GM23338 (cell line): ENCODE data around the gene SLCO3A1. TPM values are rescaled to one million over a fixed set of nuclear protein-coding genes. Genes with fewer than 3 reads are reported as not detected.
A peak's percentile ranks its signal among the peaks of the same experiment; 100 is the strongest.

Experiments used
- ATAC-seq: fragments of 200-7000 bp; cut with Tn5 transposase; 3 replicates; pipeline ENCODE4 v1.9.1; 2020
- DNase-seq: peaks from one replicate; pipeline ENCODE4 v3.0.0-alpha.2; 2015; ENCODE audit warnings: low spot score
- H2AFZ ChIP-seq: fragments of 200-600 bp; sonication (generic); 2 replicates; pipeline ENCODE4 v1.8.0; 2016; ENCODE audit warnings: antibody characterized with exemption, mild to moderate bottlenecking, moderate library complexity
- H3F3A ChIP-seq: fragments of 200-600 bp; sonication (generic); replicated peaks from 2 replicates; pipeline ENCODE4 v1.8.0; 2017; ENCODE audit warnings: antibody characterized with exemption, mixed run types, low read depth
- H3K27ac ChIP-seq: fragments of 200-600 bp; sonication (generic); 2 replicates; pipeline ENCODE4 v1.6.1; 2016; ENCODE audit warnings: low read depth
- H3K27me3 ChIP-seq: fragments of 200-600 bp; sonication (generic); 2 replicates; pipeline ENCODE4 v1.8.0; 2016; ENCODE audit warnings: mild to moderate bottlenecking, mixed run types, moderate library complexity; ENCODE audit not compliant: insufficient read depth
- H3K36me3 ChIP-seq: fragments of 200-600 bp; sonication (generic); 2 replicates; pipeline ENCODE4 v1.8.0; 2016; ENCODE audit warnings: mild to moderate bottlenecking; ENCODE audit not compliant: insufficient read depth
- H3K4me1 ChIP-seq: fragments of 200-600 bp; sonication (generic); 2 replicates; pipeline ENCODE4 v1.8.0; 2016; ENCODE audit warnings: mild to moderate bottlenecking, moderate library complexity; ENCODE audit not compliant: insufficient read depth
- H3K4me2 ChIP-seq: fragments of 200-600 bp; sonication (generic); 2 replicates; pipeline ENCODE4 v1.7.1; 2017; ENCODE audit warnings: mixed run types
- H3K4me3 ChIP-seq: fragments of 200-600 bp; sonication (generic); 2 replicates; pipeline ENCODE4 v1.6.1; 2016; ENCODE audit warnings: mixed run types
- H3K79me2 ChIP-seq: fragments of 200-600 bp; sonication (generic); replicated peaks from 2 replicates; pipeline ENCODE4 v1.8.0; 2017; ENCODE audit warnings: mild to moderate bottlenecking; ENCODE audit not compliant: insufficient read depth
- H3K9me2 ChIP-seq: fragments of 200-600 bp; sonication (generic); 2 replicates; pipeline ENCODE4 v1.8.0; 2017; ENCODE audit not compliant: insufficient read depth
- H4K20me1 ChIP-seq: fragments of 200-600 bp; sonication (generic); replicated peaks from 2 replicates; pipeline ENCODE4 v1.8.0; 2017; ENCODE audit warnings: mild to moderate bottlenecking; ENCODE audit not compliant: insufficient read depth
- H3K27ac Mint-ChIP-seq: 2 replicates; pipeline ENCODE4 v1.8.0; 2020; ENCODE audit warnings: inconsistent platforms, mild to moderate bottlenecking, moderate library complexity, mixed read lengths
- H3K27me3 Mint-ChIP-seq: 3 replicates; pipeline ENCODE4 v1.8.0; 2022; ENCODE audit warnings: low read depth, mild to moderate bottlenecking, moderate library complexity, mixed read lengths, inconsistent platforms; ENCODE audit not compliant: insufficient read depth, poor library complexity
- H3K36me3 Mint-ChIP-seq: 3 replicates; pipeline ENCODE4 v1.8.0; 2021; ENCODE audit warnings: low read depth, mild to moderate bottlenecking, inconsistent platforms, moderate library complexity, mixed read lengths
- H3K4me1 Mint-ChIP-seq: 3 replicates; pipeline ENCODE4 v1.8.0; 2020; ENCODE audit warnings: mild to moderate bottlenecking, inconsistent platforms, mixed read lengths
- H3K4me3 Mint-ChIP-seq: 3 replicates; pipeline ENCODE4 v1.8.0; 2021; ENCODE audit warnings: moderate library complexity, mild to moderate bottlenecking, inconsistent platforms, mixed read lengths
- H3K9me3 Mint-ChIP-seq: 3 replicates; pipeline ENCODE4 v1.8.0; 2020; ENCODE audit warnings: moderate library complexity, mild to moderate bottlenecking, inconsistent platforms, mixed read lengths
- EZH2phosphoT487 ChIP-seq: fragments of 200-600 bp; sonication (generic); IDR thresholded peaks from one replicate; pipeline ENCODE4 v1.8.1; 2018; ENCODE audit warnings: antibody characterized with exemption; ENCODE audit not compliant: unreplicated experiment
- polyA plus RNA-seq: library from polyadenylated mRNA; unstranded; fragments of >200 nt; fragmentation: Nextera tagmentation; extraction: Ambion mirVana; gene quantifications from 2 replicates; pipeline ENCODE4 v1.2.1, GENCODE V29; 2016
- total RNA-seq: library from RNA; depleted of rRNA; stranded (reverse); fragments of >200 nt; shearing (Covaris generic); gene quantifications from 2 replicates; pipeline ENCODE4 v1.2.3, GENCODE V29; 2014
- TF ChIP-seq, protein P1 (sequence below): fragments of 250-450 bp; sonication (Bioruptor Pico); IDR thresholded peaks from 2 replicates; pipeline ENCODE4 v1.5.0; 2020; ENCODE audit warnings: mild to moderate bottlenecking, moderate library complexity
- TF ChIP-seq, protein P2 (sequence below), 2 experiments: fragments of 200-600 bp in 1 of 2; sonication (generic) in 1 of 2; conservative IDR thresholded peaks; 2 replicates each; pipeline versions ENCODE4 v1.5.1 to v1.6.1; 2016 to 2017; ENCODE audit warnings: antibody characterized with exemption in 2 of 2, low read depth in 2 of 2, mild to moderate bottlenecking in 2 of 2, moderate library complexity in 1 of 2

Gene SLCO3A1
- total and polyA plus RNA-seq, 2 experiments from 2014 or later: 7.3 to 9.4 TPM

DNA sequence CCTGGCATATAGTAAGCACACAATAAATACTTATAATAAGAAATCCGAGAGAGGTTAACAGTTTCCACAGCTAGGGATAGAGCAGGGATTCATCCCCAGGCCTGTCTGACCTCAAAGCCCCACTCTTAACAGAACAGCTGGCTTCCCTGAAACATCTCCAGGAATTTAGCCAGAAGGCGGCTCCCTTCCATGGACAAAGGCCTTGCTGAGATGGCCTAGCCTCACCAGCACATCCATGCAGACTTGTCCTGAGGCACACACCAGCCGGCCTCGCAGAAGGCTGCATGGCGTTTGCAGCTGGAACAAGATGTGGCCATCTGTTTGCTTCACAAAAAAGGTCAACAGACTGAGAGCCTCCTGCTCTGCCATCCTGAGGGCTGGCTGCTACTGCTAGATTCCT, 245.4 kb downstream of the SLCO3A1 start:
- Histone ChIP-seq H3K4me2 (no peak overlapping the region), H3K27ac (no peak overlapping the region), H3K36me3 (no peaks in the 10 kb centered on the region), H3K4me3 (no peak overlapping the region), H3K4me1 (peaks cover 13% of the 10 kb centered on the region), H3K9me2 (no peaks in the 10 kb centered on the region), H3K27me3 (no peaks in the 10 kb centered on the region), H2AFZ (no peak overlapping the region), H4K20me1 (no peaks in the 10 kb centered on the region), H3K79me2 (no peaks in the 10 kb centered on the region), H3F3A (0 out of 2 replicates have a peak, but pooled peaks cover 3% of the 10 kb centered on the region)
- TF ChIP-seq, protein P1, sequence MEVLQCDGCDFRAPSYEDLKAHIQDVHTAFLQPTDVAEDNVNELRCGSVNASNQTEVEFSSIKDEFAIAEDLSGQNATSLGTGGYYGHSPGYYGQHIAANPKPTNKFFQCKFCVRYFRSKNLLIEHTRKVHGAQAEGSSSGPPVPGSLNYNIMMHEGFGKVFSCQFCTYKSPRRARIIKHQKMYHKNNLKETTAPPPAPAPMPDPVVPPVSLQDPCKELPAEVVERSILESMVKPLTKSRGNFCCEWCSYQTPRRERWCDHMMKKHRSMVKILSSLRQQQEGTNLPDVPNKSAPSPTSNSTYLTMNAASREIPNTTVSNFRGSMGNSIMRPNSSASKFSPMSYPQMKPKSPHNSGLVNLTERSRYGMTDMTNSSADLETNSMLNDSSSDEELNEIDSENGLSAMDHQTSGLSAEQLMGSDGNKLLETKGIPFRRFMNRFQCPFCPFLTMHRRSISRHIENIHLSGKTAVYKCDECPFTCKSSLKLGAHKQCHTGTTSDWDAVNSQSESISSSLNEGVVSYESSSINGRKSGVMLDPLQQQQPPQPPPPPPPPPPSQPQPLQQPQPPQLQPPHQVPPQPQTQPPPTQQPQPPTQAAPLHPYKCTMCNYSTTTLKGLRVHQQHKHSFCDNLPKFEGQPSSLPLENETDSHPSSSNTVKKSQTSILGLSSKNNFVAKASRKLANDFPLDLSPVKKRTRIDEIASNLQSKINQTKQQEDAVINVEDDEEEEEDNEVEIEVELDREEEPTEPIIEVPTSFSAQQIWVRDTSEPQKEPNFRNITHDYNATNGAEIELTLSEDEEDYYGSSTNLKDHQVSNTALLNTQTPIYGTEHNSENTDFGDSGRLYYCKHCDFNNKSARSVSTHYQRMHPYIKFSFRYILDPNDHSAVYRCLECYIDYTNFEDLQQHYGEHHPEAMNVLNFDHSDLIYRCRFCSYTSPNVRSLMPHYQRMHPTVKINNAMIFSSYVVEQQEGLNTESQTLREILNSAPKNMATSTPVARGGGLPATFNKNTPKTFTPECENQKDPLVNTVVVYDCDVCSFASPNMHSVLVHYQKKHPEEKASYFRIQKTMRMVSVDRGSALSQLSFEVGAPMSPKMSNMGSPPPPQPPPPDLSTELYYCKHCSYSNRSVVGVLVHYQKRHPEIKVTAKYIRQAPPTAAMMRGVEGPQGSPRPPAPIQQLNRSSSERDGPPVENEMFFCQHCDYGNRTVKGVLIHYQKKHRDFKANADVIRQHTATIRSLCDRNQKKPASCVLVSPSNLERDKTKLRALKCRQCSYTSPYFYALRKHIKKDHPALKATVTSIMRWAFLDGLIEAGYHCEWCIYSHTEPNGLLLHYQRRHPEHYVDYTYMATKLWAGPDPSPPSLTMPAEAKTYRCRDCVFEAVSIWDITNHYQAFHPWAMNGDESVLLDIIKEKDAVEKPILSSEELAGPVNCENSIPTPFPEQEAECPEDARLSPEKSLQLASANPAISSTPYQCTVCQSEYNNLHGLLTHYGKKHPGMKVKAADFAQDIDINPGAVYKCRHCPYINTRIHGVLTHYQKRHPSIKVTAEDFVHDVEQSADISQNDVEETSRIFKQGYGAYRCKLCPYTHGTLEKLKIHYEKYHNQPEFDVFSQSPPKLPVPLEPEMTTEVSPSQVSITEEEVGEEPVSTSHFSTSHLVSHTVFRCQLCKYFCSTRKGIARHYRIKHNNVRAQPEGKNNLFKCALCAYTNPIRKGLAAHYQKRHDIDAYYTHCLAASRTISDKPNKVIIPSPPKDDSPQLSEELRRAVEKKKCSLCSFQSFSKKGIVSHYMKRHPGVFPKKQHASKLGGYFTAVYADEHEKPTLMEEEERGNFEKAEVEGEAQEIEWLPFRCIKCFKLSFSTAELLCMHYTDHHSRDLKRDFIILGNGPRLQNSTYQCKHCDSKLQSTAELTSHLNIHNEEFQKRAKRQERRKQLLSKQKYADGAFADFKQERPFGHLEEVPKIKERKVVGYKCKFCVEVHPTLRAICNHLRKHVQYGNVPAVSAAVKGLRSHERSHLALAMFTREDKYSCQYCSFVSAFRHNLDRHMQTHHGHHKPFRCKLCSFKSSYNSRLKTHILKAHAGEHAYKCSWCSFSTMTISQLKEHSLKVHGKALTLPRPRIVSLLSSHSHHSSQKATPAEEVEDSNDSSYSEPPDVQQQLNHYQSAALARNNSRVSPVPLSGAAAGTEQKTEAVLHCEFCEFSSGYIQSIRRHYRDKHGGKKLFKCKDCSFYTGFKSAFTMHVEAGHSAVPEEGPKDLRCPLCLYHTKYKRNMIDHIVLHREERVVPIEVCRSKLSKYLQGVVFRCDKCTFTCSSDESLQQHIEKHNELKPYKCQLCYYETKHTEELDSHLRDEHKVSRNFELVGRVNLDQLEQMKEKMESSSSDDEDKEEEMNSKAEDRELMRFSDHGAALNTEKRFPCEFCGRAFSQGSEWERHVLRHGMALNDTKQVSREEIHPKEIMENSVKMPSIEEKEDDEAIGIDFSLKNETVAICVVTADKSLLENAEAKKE (CRISPR knock-in tag): 0 out of 2 replicates have a peak, but pooled peaks have one; percentile 30
- TF ChIP-seq EZH2phosphoT487: no peak
- TF ChIP-seq, protein P2, sequence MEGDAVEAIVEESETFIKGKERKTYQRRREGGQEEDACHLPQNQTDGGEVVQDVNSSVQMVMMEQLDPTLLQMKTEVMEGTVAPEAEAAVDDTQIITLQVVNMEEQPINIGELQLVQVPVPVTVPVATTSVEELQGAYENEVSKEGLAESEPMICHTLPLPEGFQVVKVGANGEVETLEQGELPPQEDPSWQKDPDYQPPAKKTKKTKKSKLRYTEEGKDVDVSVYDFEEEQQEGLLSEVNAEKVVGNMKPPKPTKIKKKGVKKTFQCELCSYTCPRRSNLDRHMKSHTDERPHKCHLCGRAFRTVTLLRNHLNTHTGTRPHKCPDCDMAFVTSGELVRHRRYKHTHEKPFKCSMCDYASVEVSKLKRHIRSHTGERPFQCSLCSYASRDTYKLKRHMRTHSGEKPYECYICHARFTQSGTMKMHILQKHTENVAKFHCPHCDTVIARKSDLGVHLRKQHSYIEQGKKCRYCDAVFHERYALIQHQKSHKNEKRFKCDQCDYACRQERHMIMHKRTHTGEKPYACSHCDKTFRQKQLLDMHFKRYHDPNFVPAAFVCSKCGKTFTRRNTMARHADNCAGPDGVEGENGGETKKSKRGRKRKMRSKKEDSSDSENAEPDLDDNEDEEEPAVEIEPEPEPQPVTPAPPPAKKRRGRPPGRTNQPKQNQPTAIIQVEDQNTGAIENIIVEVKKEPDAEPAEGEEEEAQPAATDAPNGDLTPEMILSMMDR (conservative IDR thresholded peaks at IDR 0.05; ENCODE audit: low read depth in 2 of 2): peak in 1 of 2 experiments; percentile 69; a peak in 2 of 4 replicates
- Mint-ChIP-seq H3K27ac (no peak overlapping the region), H3K9me3 (peaks cover 2% of the 10 kb centered on the region; the same call in 1 of the 3 replicates), H3K27me3 (peaks cover 11% of the 10 kb centered on the region), H3K4me1 (peaks cover 37% of the 10 kb centered on the region), H3K4me3 (no peak overlapping the region), H3K36me3 (peaks cover 12% of the 10 kb centered on the region; the same call in 2 of the 3 replicates)
- peak; percentile 48 for DNase-seq
- ATAC-seq: peak; percentile 48

DNA sequence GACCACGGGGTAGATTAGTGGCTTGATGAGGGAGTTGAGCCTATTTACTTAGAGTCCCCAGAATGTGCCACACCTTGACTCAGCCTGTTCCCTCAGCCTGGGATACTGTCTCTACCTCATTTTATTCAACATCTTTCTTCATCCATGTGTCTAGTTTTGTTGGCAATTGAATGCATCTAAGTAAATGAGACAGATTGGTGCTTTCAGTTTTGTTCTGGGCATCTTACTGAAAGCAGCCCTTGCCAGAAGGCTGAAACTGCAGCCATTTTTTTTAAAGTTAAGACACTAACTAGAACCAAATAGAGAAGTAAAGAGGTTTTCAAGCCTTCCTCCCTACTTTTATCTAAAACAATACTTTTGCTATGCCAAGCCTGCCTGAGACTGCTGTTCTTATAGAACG, 246.8 kb downstream of the SLCO3A1 start:
- Histone ChIP-seq H3K4me3 (no peak overlapping the region), H3K79me2 (no peaks in the 10 kb centered on the region), H3K36me3 (no peaks in the 10 kb centered on the region), H4K20me1 (no peaks in the 10 kb centered on the region), H3K4me2 (no peak overlapping the region), H3K27me3 (no peaks in the 10 kb centered on the region), H2AFZ (no peak overlapping the region), H3K9me2 (no peaks in the 10 kb centered on the region), H3K27ac (no peak overlapping the region), H3K4me1 (peaks cover 19% of the 10 kb centered on the region), H3F3A (0 out of 2 replicates have a peak, but pooled peaks cover 3% of the 10 kb centered on the region)
- peaks cover 2% of the 10 kb centered on the region; the same call in 1 of the 3 replicates for H3K9me3 Mint-ChIP-seq
- DNase-seq (no peak), ATAC-seq (no peak)
- H3K27me3 Mint-ChIP-seq: peaks cover 11% of the 10 kb centered on the region
- peaks cover 12% of the 10 kb centered on the region; the same call in 2 of the 3 replicates for H3K36me3 Mint-ChIP-seq
- H3K4me3 Mint-ChIP-seq: no peak overlapping the region
- H3K27ac Mint-ChIP-seq: no peak overlapping the region
- peaks cover 44% of the 10 kb centered on the region for H3K4me1 Mint-ChIP-seq
- TF ChIP-seq, protein P1 (CRISPR knock-in tag): no peak
